Measurements from ENCODE around the gene ZNF467.

ZNF467 gene

GRCh38 chr7:149773446-149774236, at the start of gene ZNF467:
Gene ZNF467, minus strand, starts transcription at chr7:149773588. Its CDS starts 2,556 bp downstream, at chr7:149771032.
- no peak for DNase-seq

GRCh38 chr7:149822353-149822943, 49.1 kb upstream of the ZNF467 start:
- DNase-seq = no peak

- DNase-seq = no peak
Observed at GRCh38 chr7:149821191-149822148, 48.1 kb upstream of the ZNF467 start.

- no peak for DNase-seq
Observed at GRCh38 chr7:149820622-149821190, 47.3 kb upstream of the ZNF467 start.

GRCh38 chr7:149819961-149820340, 46.6 kb upstream of the ZNF467 start:
- DNase-seq = no peak

GRCh38 chr7:149819141-149819960, 46.0 kb upstream of the ZNF467 start:
- DNase-seq = no peak

- no peak for DNase-seq
Observed at GRCh38 chr7:149818536-149818840, 45.1 kb upstream of the ZNF467 start.

GRCh38 chr7:149817836-149818535, 44.6 kb upstream of the ZNF467 start:
- no peak for DNase-seq

- DNase-seq = no peak
Observed at GRCh38 chr7:149817301-149817771, 43.9 kb upstream of the ZNF467 start.

GRCh38 chr7:149816794-149817193, 43.4 kb upstream of the ZNF467 start:
- DNase-seq = no peak

- no peak for DNase-seq
Observed at GRCh38 chr7:149816267-149816751, 42.9 kb upstream of the ZNF467 start.

GRCh38 chr7:149815661-149816266, 42.4 kb upstream of the ZNF467 start:
- no peak for DNase-seq

- DNase-seq = no peak
Observed at GRCh38 chr7:149815121-149815520, 41.7 kb upstream of the ZNF467 start.

- DNase-seq = no peak
Observed at GRCh38 chr7:149814494-149814893, 41.1 kb upstream of the ZNF467 start.

- DNase-seq = no peak
Observed at GRCh38 chr7:149813254-149814035, 40.1 kb upstream of the ZNF467 start.

GRCh38 chr7:149811831-149812490, 38.6 kb upstream of the ZNF467 start:
- no peak for DNase-seq

- DNase-seq = no peak
Observed at GRCh38 chr7:149811221-149811620, 37.8 kb upstream of the ZNF467 start.

- DNase-seq = no peak
Observed at GRCh38 chr7:149809215-149809614, 35.8 kb upstream of the ZNF467 start.

GRCh38 chr7:149808311-149808710, 34.9 kb upstream of the ZNF467 start:
- no peak for DNase-seq

- DNase-seq = no peak
Observed at GRCh38 chr7:149806726-149807125, 33.3 kb upstream of the ZNF467 start.
